ENCODE data around the gene GDF9.

- TF ChIP-seq CTCF (IDR thresholded peaks at IDR 0.05 in 2 of 3, conservative IDR thresholded peaks at IDR 0.05 in 1 of 3; ENCODE audit: borderline replicate concordance in 1 of 3, insufficient read depth in 1 of 3, low read depth in 2 of 3, low read length in 2 of 3) (no peak), YY1 (IDR thresholded peaks at IDR 0.05; ENCODE audit: extremely low read depth, insufficient replicate concordance, low read depth, low read length) (no peak), EZH2phosphoT487 (IDR thresholded peaks at IDR 0.05; ENCODE audit: borderline replicate concordance) (no peak), ATF3 (IDR thresholded peaks at IDR 0.05) (no peak), POLR2AphosphoS5 (IDR thresholded peaks at IDR 0.05; ENCODE audit: low read depth, low read length) (no peak), POLR2A (IDR thresholded peaks at IDR 0.05; ENCODE audit: borderline replicate concordance, extremely low read depth, insufficient read depth, insufficient read length) (no peak)
Measured at GRCh38 chr5:132826424-132827082, 39.7 kb downstream of the GDF9 start.

All from HCT116 (cell line).